Stimulated activated naive CD4-positive, alpha-beta T cell treated with Interleukin-2 at 50 U/mL for 16 hours (primary cell): ENCODE results near the gene FRMD3.
"Not testable (repeated sequence)": the region's sequence is repeated elsewhere in the genome, so short reads cannot be mapped to it uniquely, and the experiment has no call there.

ENCODE experiments used
- DNase-seq: peaks from one replicate; lab custom pipeline; 2025; lab: John Stamatoyannopoulos, UW

The FRMD3 gene

GRCh38 chr9:83388346-83388745, 149.9 kb downstream of the FRMD3 start:
- DNase-seq: no peak

DNA sequence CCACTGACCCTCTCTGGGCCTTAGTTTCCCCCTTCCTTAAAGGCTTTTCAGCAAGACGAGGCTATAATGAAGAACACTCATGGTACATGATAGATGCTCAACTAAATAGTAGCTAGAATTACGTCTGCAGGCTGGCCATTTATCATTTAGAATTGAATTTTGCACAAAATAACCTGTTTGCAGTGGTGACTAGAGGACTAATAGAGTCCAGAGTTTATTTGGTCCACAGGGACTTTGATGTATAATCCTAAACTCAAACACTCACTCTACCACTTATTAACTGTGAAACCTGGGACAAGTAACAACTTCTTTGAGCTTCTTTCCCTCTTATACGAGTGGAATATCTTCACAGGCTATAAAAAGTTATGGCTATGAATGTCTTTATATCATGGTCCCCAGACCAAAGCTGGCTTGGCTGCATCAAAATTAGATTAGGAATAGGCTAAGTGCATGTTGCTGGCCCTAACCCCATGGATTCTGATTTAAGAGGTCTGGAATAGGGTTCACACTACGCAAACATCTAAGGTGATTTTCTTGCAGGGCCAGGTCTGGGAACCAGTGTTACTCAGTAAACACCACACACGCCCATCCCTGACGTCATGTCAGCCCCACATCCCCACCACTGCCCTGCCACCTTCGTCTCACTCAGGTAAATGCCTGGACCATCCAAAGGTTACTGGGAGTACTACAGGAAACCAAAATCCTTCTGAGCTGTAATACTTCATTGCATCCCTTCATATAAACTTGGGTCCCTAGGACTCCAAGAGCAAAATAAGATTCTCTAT, 150.6 kb downstream of the FRMD3 start:
- DNase-seq: no peak

GRCh38 chr9:83385317-83385716, 152.9 kb downstream of the FRMD3 start:
- DNase-seq: no peak

- DNase-seq: no peak
These were observed 154.0 kb downstream of the FRMD3 start for GRCh38 chr9:83384214-83384613.

- DNase-seq: no peak
These were observed 155.2 kb downstream of the FRMD3 start for GRCh38 chr9:83383034-83383433.

DNA sequence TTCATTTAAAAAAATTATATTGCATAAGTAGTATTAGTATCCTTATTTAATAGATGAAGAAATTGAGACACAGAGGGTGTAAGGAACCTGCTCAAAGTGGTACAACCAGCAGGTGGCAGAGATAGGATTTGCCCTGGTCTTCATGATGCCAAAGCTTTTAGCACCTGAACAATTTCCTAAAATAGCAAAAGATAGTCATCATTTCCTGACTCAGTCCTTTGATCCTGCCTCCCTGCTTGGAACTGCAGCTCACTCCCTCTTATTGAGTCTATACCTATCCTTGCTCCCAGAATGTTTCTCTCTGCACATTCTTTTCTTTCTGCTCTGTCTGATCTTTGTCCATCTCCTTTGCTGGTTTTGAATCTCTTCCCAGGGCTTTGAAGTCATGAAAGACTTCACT, 155.8 kb downstream of the FRMD3 start:
- no peak for DNase-seq

GRCh38 chr9:83379045-83379444, 159.2 kb downstream of the FRMD3 start:
- no peak for DNase-seq

DNA sequence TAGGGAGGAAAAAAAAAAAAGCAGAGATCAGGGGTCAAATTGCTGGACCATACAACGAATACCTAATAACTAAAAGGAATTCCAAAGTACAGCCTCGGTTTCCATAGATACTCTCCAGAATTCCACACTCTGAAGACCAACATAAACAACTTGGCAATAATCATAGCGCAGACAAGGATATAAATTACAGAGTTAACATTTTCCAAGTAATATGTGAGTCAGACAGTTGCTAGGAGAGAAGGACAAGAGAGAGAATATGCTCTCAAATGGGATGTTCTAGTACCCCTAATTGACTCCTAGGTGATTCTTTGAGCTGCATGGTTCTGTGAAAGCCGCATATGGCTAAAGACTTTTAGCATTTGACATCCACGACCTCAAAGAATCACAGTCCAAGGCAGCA, 165.2 kb downstream of the FRMD3 start:
- DNase-seq: no peak

- DNase-seq: no peak
These were observed 170.9 kb downstream of the FRMD3 start for GRCh38 chr9:83367326-83367725.

DNA sequence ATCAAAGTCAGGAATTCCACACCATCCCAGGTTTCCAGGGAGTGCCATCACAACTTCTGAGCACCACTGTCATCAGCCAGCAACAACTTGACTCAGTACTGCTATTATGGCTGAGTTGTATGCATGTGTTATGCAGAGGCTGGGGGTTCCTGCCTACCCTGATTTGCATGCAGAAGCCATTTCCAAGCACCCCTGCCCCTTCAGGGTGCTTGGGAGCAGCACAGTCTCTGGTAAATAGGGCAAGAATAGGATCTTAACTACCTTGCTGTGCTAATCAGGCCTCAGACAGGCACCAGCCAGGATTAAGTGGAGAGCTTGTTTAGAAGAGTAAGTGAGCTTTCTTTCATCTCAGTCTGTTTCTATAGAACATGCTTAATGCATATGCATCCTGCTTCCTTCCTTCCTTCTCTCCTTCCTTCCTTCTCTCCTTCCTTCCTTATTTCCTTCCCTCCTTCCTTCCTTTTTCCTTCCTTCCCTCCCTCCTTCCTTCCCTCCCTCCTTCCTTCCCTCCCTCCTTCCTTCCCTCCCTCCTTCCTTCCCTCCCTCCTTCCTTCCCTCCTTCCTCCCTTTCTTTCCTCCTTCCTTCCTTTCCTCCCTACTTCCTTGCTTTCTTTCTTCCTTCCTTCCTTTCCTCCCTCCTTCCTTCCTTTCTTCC, 175.7 kb downstream of the FRMD3 start:
- DNase-seq: no peak

DNA sequence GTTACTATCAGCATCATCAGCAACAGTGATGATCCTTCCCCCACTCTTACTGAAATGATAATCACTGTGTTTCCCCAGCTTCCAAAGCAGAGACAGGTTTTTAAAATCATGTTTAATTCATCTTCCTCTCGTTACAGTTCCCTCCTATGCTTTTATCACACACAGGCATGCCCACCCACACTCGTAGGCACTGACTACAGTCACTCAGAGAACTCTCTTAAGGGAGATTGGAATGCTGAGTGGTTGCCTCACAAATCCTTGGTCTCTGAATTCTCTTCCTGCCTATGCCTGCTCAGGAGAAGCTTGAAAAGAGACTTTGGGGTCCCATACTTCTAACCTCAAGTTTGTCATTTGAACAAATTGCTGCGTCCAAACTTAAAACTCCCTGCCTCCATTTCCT, 179.2 kb downstream of the FRMD3 start:
- no peak for DNase-seq

DNA sequence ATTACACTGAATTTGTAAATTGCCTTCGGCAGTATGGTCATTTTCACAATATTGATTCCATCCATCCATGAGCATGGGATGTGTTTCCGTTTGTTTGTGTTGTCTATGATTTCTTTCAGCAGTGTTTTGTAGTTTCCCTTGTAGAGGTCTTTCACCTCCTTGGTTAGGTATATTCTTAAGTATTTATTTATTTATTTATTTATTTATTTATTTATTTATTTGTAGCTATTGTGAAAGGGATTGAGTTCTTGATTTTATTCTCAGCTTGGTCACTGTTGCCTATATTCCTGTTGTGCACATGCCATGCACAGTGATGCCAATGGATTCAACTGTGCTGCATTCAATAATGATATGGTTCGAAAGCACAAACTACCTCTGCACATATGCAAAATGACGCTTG, 179.7 kb downstream of the FRMD3 start:
- DNase-seq: not testable (repeated sequence)

DNA sequence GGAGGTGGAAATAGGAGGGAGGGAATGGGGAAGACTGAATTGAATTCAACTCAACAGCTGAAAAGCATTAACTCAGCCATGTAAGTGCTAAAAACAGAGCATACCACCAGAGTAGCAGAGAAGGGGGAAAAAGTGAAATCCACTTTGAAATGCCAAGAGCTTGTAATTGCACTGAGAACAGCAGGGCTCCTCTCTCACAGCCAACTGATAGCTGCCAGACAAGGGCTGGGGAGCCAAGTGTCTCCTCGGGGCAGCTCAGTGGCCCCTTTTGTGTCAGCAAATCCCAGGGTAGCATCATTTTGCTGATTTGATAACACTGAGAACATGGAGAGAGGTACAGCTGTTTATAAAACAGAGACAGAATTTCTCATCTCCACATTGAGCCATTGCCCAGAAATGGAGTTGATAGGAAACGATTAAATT, 182.5 kb downstream of the FRMD3 start:
- no peak for DNase-seq

GRCh38 chr9:83355024-83355444, 183.2 kb downstream of the FRMD3 start:
- DNase-seq: no peak

DNA sequence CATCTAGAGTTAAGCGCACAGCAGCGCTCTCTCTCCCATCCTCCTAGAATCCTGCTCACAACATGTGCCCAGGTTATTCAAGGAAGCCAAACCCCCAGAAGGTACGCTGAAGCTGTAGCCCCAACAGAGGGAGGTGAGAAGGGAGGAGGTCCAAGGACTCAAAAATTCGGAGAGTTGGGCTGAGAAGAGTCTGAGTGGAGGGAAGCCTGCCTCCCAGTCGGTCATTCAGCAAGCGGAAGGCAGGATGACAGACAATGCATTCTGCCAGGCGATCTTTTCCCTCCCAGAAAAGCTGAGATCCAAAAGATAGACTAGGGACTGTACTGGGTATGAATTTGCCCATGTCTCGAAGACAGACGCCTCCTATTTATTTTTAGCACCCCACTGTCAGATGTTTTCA, 189.2 kb downstream of the FRMD3 start:
- no peak for DNase-seq

DNA sequence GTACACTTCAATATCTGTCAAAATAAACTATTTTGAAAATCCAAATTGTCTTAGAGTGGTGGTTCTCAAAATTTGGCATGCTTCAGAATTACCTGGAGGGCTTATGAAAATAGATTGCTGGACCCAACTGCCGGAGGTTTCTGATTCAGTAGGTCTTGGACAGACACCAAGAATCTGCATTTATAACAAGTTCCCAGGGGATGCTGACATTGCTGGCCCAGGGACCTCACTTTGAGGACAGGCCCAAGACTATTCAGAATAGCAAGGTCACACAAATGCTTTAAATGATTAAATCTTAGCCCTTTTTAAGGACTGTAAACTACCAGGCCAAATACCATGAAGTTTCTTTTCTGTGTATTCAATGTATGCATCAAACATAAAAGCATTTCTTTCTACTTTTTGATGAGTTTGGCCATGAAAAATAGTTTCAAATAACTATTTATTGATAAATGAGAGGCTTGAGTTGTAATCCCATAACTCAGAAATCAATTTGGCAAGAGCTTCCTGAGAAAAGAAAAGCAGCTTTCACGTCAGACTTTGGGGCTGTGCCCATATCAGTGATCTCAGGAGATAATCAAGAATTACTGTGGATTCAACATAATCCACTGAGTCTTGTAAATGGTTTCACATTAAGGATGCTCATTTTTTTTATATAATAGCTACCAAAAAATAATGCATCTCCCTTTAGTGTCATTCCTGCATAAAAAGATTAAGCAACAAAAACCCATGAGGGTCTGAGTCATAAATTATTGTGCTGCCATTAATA, 191.4 kb downstream of the FRMD3 start:
- no peak for DNase-seq

GRCh38 chr9:83343366-83343999, 194.7 kb downstream of the FRMD3 start:
- DNase-seq: no peak

DNA sequence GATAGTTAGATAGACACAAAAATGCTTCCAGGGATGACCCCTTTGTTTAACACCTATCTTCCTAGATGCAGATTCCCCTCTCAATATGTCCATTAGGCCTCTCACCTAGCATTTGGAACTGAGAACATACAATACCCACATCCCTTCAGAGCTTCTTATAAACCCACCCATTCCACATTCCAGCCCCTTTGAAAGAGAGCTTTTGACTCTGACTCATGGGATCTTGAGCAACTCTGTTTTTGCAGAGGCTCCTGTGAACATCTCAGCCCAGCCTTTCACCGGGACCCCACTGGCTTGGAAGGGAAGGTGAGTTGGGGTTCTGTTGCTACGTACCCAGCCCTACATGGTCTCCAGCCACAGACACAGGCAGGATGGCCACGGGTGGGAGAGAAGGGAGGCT, 195.5 kb downstream of the FRMD3 start:
- no peak for DNase-seq

GRCh38 chr9:83342006-83342405, 196.2 kb downstream of the FRMD3 start:
- no peak for DNase-seq

DNA sequence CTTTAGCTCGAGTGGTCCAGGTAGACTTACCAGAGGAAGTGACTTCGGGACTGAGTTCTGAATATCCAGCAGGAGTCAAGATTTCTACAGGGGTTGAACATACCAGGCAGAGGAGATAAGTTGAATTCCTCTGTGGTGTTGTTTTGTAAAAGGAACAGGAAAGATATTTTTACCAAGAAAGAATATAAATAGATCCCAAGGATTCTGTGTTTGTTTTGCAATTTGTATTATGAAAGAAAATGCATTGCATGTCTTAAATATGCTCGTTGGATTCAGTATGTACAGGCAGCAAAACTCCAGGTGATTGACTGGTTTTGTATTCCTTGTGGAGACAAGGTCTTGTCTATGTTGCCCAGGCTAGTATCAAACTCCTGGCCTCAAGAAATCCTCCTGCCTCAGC, 197.8 kb downstream of the FRMD3 start:
- no peak for DNase-seq

GRCh38 chr9:83339435-83339834, 198.8 kb downstream of the FRMD3 start:
- DNase-seq: no peak

- DNase-seq: no peak
These were observed 201.5 kb downstream of the FRMD3 start for GRCh38 chr9:83336706-83337105.
